Fibroblast of villous mesenchyme (primary cell): ENCODE data around the gene UBXN6. TPM values are rescaled to one million over a fixed set of nuclear protein-coding genes. Genes with fewer than 3 reads are reported as not detected.

Experiments used
- DNase-seq: peaks from one replicate; pipeline ENCODE4 v3.0.0-alpha.2; 2010; ENCODE audit warnings: low read depth
- H3K4me3 ChIP-seq: 2 replicates; pipeline ENCODE4 v1.5.1; 2011; ENCODE audit warnings: low read depth, mild to moderate bottlenecking, low read length
- total RNA-seq: library from RNA; depleted of rRNA; stranded (reverse); fragments of >200 nt; gene quantifications from 2 replicates; pipeline ENCODE4 v1.2.3, GENCODE V29; 2012
- TF ChIP-seq, protein P1 (sequence below): IDR thresholded peaks from 2 replicates; pipeline ENCODE4 v1.5.1; 2012; ENCODE audit warnings: low read depth, mild to moderate bottlenecking, low read length; ENCODE audit not compliant: insufficient read depth

Gene UBXN6
- total RNA-seq, 1 donor: 104 TPM

DNA sequence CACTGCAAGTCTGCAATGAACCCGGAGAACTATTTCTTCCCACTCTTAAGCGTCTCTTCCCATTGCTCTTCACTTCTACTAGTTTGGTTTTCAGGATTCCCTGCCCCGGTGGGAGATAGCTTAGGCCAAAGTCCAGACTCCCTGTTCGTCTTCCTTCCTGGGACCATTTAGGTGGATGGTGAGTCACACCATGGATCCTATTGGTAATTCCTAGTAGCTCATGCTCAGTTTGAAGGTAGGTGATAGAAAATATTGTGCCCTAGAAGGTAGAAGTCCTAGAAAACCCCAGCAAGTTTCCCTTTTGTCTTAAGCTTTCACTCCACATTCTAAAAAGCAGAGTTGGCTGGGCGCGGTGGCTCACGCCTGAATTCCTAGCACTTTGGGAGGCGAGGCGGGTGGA is 41.3 kb downstream of the UBXN6 start:
- no peak for DNase-seq
- TF ChIP-seq, protein P1, sequence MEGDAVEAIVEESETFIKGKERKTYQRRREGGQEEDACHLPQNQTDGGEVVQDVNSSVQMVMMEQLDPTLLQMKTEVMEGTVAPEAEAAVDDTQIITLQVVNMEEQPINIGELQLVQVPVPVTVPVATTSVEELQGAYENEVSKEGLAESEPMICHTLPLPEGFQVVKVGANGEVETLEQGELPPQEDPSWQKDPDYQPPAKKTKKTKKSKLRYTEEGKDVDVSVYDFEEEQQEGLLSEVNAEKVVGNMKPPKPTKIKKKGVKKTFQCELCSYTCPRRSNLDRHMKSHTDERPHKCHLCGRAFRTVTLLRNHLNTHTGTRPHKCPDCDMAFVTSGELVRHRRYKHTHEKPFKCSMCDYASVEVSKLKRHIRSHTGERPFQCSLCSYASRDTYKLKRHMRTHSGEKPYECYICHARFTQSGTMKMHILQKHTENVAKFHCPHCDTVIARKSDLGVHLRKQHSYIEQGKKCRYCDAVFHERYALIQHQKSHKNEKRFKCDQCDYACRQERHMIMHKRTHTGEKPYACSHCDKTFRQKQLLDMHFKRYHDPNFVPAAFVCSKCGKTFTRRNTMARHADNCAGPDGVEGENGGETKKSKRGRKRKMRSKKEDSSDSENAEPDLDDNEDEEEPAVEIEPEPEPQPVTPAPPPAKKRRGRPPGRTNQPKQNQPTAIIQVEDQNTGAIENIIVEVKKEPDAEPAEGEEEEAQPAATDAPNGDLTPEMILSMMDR: no peak
- no peak overlapping the region for H3K4me3 ChIP-seq

- H3K4me3 ChIP-seq: peak overlapping the region; percentile 0
- TF ChIP-seq, protein P1: no peak
- DNase-seq: peak; percentile 42
These were observed 42.2 kb downstream of the UBXN6 start for GRCh38 chr19:4415352-4415751.

DNA sequence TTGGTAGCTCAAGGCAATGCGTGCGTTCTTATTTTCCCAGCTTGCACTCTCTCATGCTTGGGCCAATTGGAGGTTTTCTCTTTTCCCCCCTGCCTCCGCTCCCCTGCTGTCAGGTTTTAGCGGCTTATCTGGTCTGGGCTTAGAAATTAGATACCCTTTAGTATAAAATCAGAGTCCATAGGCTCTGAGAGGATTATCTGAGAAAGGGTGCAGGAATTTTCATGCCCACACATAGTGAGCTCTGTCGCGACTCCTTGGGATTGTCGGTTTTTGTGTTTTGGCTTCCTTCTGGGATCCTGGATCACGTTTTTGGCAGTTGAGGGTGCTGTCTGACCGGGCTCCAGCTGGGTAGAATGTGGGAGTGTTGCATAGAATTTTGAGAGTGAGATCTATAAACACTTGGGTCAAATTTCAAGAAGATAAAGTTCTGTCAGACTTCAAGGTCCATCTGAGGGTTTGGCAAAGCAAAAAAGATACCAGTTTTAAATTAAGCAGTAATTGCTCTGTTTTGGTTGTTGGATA is 42.7 kb downstream of the UBXN6 start:
- peak; percentile 71 for DNase-seq
- peak overlapping the region; percentile 19 for H3K4me3 ChIP-seq
- TF ChIP-seq, protein P1: peak; percentile 25

- no peak overlapping the region for H3K4me3 ChIP-seq
- DNase-seq: peak; percentile 65
- TF ChIP-seq, protein P1: no peak
These were observed 43.3 kb downstream of the UBXN6 start for GRCh38 chr19:4414144-4414799.

DNA sequence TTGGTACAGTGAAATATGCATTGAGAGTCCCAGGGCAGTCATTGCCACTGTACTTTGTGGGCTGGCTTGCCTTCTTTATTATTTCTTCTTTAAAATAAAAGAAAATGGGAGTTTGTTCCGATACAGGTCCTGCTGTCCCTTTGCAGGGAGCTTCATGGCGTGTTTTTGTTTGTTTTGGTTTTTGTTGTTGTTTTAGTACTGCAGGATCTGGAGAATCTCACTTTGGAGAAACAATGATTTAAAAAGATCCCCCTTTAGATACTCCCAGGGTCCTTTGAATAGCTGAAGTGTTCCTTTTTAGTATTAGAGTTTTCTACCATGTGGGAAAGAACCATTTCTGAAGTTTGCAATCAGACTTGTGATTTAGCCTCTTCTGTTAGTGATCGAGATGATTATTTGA is 44.0 kb downstream of the UBXN6 start:
- no peak overlapping the region for H3K4me3 ChIP-seq
- TF ChIP-seq, protein P1: no peak
- no peak for DNase-seq

GRCh38 chr19:4409123-4409933 is 48.3 kb downstream of the UBXN6 start:
- DNase-seq: no peak
- no peak overlapping the region for H3K4me3 ChIP-seq
- TF ChIP-seq, protein P1: no peak
